Esophagus muscularis mucosa (tissue), 4 donors: ENCODE data around the gene PCDH9. TPM values are rescaled to one million over a fixed set of nuclear protein-coding genes. Genes with fewer than 3 reads are reported as not detected.

Source experiments
- DNase-seq: peaks from one replicate; pipeline ENCODE4 v3.0.0-alpha.2; 2017; ENCODE audit errors: extremely low spot score
- H3K27ac ChIP-seq, 4 donors: fragments of 200-600 bp; sonication (generic); replicated peaks in 1 of 4; 1 replicate in 3 of 4; 2 replicates in 1 of 4; pipeline ENCODE4 v1.5.1; 2016 to 2019; ENCODE audit warnings: mild to moderate bottlenecking in 1 of 4
- H3K27me3 ChIP-seq, 4 donors: fragments of 200-600 bp; sonication (generic); one replicate each; pipeline versions ENCODE4 v1.5.1 to v1.6.0; 2016 to 2019
- H3K36me3 ChIP-seq, 4 donors: fragments of 200-600 bp; sonication (generic); one replicate each; pipeline ENCODE4 v1.5.1; 2016 to 2019
- H3K4me1 ChIP-seq, 4 donors: fragments of 200-600 bp; sonication (generic); one replicate each; pipeline ENCODE4 v1.5.1; 2016 to 2019
- H3K4me3 ChIP-seq, 4 donors: fragments of 200-600 bp; sonication (generic); 1 replicate in 2 of 4; 2 replicates in 2 of 4; pipeline ENCODE4 v1.5.1; 2016 to 2019; ENCODE audit warnings: mild to moderate bottlenecking in 4 of 4, moderate library complexity in 1 of 4
- H3K9me3 ChIP-seq, 4 donors: fragments of 200-600 bp; sonication (generic); 1 replicate in 3 of 4; 2 replicates in 1 of 4; pipeline ENCODE4 v1.5.1; 2016 to 2019
- CTCF ChIP-seq, 3 experiments: fragments of 200-600 bp in 2 of 3; fragments of 450-650 bp in 1 of 3; sonication (generic) in 2 of 3; IDR thresholded peaks; one replicate each; pipeline ENCODE4 v1.5.1; 2017 to 2019; ENCODE audit warnings: antibody characterized with exemption in 3 of 3, mild to moderate bottlenecking in 2 of 3, moderate library complexity in 1 of 3
- EP300 ChIP-seq: sonication (generic); formaldehyde crosslinking; IDR thresholded peaks from one replicate; pipeline ENCODE4 v1.6.1; 2017; ENCODE audit warnings: antibody characterized with exemption
- POLR2A ChIP-seq: fragments of 450-650 bp; IDR thresholded peaks from one replicate; pipeline ENCODE4 v1.6.1; 2017; ENCODE audit warnings: antibody characterized with exemption, moderate library complexity, mild to moderate bottlenecking, low read depth
- POLR2AphosphoS5 ChIP-seq, 2 donors: sonication (generic); formaldehyde crosslinking; IDR thresholded peaks; one replicate each; pipeline ENCODE4 v1.6.1; 2017; ENCODE audit warnings: antibody characterized with exemption in 2 of 2
- WGBS: methylation state at CpG from one replicate; pipeline ENCODE4 v1.1.5; 2018; 5-methylcytosine and 5-hydroxymethylcytosine counted together
- intact Hi-C: fragments of 100-400 bp; cut with DNase I; formaldehyde crosslinking; loops from one replicate; pipeline ENCODE4 v1.15.1; 2023
- total RNA-seq, 4 donors: library from RNA; depleted of rRNA; stranded (reverse); fragments of >200 nt; gene quantifications; one replicate each; pipeline versions ENCODE4 v1.1.0 to v1.2.1, GENCODE V29; 2016

The PCDH9 gene
- total RNA-seq, 4 donors from 2014 or later, result 33.8 to 81.8 (median 49.1) TPM

- Histone ChIP-seq H3K9me3 (no peaks in the 10 kb centered on the region), H3K27ac (no peak overlapping the region), H3K4me1 (no peaks in the 10 kb centered on the region), H3K36me3 (no peaks in the 10 kb centered on the region), H3K4me3 (no peak overlapping the region), H3K27me3 (no peaks in the 10 kb centered on the region)
- no peak for DNase-seq
- 93% methylated on average over 2 of the region's 2 CpGs for WGBS
- intact Hi-C loops, result no loop called here
- no peak for TF ChIP-seq POLR2A
- TF ChIP-seq CTCF (IDR thresholded peaks at IDR 0.05), result no peak
- TF ChIP-seq POLR2AphosphoS5 (IDR thresholded peaks at IDR 0.05), result no peak
- TF ChIP-seq EP300, result no peak
Measured at GRCh38 chr13:67175836-67176459, 54.2 kb downstream of the PCDH9 start.

- Histone ChIP-seq H3K4me3 (no peak overlapping the region), H3K4me1 (peaks cover 0 to 3% (median 0%) of the 10 kb centered on the region in 4 donors), H3K36me3 (no peaks in the 10 kb centered on the region), H3K27ac (no peak overlapping the region), H3K9me3 (no peaks in the 10 kb centered on the region), H3K27me3 (no peaks in the 10 kb centered on the region)
- intact Hi-C loops, result no loop called here
- TF ChIP-seq EP300 (no peak), POLR2AphosphoS5 (IDR thresholded peaks at IDR 0.05) (no peak), POLR2A (no peak), CTCF (IDR thresholded peaks at IDR 0.05) (no peak)
- DNase-seq, result no peak
- WGBS, result 73% methylated on average over 2 of the region's 2 CpGs
Measured at GRCh38 chr13:67168384-67168783, 61.8 kb downstream of the PCDH9 start.

GRCh38 chr13:67167420-67167819 lies 62.7 kb downstream of the PCDH9 start:
- TF ChIP-seq EP300 (no peak), CTCF (IDR thresholded peaks at IDR 0.05) (no peak), POLR2AphosphoS5 (IDR thresholded peaks at IDR 0.05) (no peak), POLR2A (no peak)
- peaks cover 0 to 3% (median 0%) of the 10 kb centered on the region in 4 donors for H3K4me1 ChIP-seq

GRCh38 chr13:67161176-67161575 lies 69.0 kb downstream of the PCDH9 start:
- 93% methylated on average over 3 of the region's 3 CpGs for WGBS
- no peak for DNase-seq
- H3K4me1 ChIP-seq, result no peaks in the 10 kb centered on the region
- TF ChIP-seq POLR2A (no peak), POLR2AphosphoS5 (IDR thresholded peaks at IDR 0.05) (no peak), EP300 (no peak), CTCF (IDR thresholded peaks at IDR 0.05) (no peak)
- no peak overlapping the region for H3K4me3 ChIP-seq
- H3K27me3 ChIP-seq, result no peaks in the 10 kb centered on the region
- H3K36me3 ChIP-seq, result no peaks in the 10 kb centered on the region
- intact Hi-C loops, result no loop called here
- H3K27ac ChIP-seq, result no peak overlapping the region
- H3K9me3 ChIP-seq, result no peaks in the 10 kb centered on the region

More at GRCh38 chr13:67167420-67167819, 62.7 kb downstream of the PCDH9 start:
- Histone ChIP-seq H3K9me3 (no peaks in the 10 kb centered on the region), H3K27me3 (no peaks in the 10 kb centered on the region), H3K4me3 (no peak overlapping the region), H3K27ac (no peak overlapping the region), H3K36me3 (no peaks in the 10 kb centered on the region)
- DNase-seq, result no peak
- intact Hi-C loops, result no loop called here
- 71% methylated on average over 1 of the region's 1 CpG for WGBS

GRCh38 chr13:67158903-67159302 lies 71.2 kb downstream of the PCDH9 start:
- no peak overlapping the region for H3K4me3 ChIP-seq

More at GRCh38 chr13:67158903-67159302, 71.2 kb downstream of the PCDH9 start:
- no peak for DNase-seq
- no peaks in the 10 kb centered on the region for H3K36me3 ChIP-seq
- no peaks in the 10 kb centered on the region for H3K9me3 ChIP-seq
- H3K27ac ChIP-seq, result no peak overlapping the region
- intact Hi-C loops, result no loop called here
- 91% methylated on average over 5 of the region's 5 CpGs for WGBS
- no peak for TF ChIP-seq EP300
- TF ChIP-seq POLR2AphosphoS5 (IDR thresholded peaks at IDR 0.05), result no peak
- TF ChIP-seq CTCF (IDR thresholded peaks at IDR 0.05), result no peak
- TF ChIP-seq POLR2A, result no peak
- H3K4me1 ChIP-seq, result no peaks in the 10 kb centered on the region
- no peaks in the 10 kb centered on the region for H3K27me3 ChIP-seq
